Spinal cord (tissue), 10 donors: ENCODE results near the gene FOXP1. TPM values are rescaled to one million over a fixed set of nuclear protein-coding genes. Genes with fewer than 3 reads are reported as not detected.

Experiments used
- DNase-seq, 6 donors: peaks; one replicate each; pipeline versions ENCODE4 v3.0.0 to v3.0.0-alpha.2; 2013 to 2015; ENCODE audit warnings: low spot score in 6 of 6, low read depth in 4 of 6
- H3K27ac ChIP-seq: one replicate; pipeline ENCODE4 v1.5.1; 2013; ENCODE audit warnings: low read depth, low read length, control low read depth
- H3K27me3 ChIP-seq: one replicate; pipeline ENCODE4 v1.6.1; 2013; ENCODE audit warnings: low read length; ENCODE audit not compliant: control insufficient read depth, insufficient read depth
- H3K36me3 ChIP-seq: one replicate; pipeline ENCODE4 v1.6.1; 2013; ENCODE audit warnings: low read length; ENCODE audit not compliant: control insufficient read depth, insufficient read depth
- H3K4me1 ChIP-seq: one replicate; pipeline ENCODE4 v1.6.1; 2013; ENCODE audit warnings: low read length; ENCODE audit not compliant: control insufficient read depth, insufficient read depth
- H3K4me3 ChIP-seq: one replicate; pipeline ENCODE4 v1.5.1; 2013; ENCODE audit warnings: low read depth, low read length, control low read depth
- H3K9me3 ChIP-seq: one replicate; pipeline ENCODE4 v1.6.1; 2013; ENCODE audit warnings: low read length; ENCODE audit not compliant: control insufficient read depth, insufficient read depth
- WGBS: methylation state at CpG from one replicate; pipeline ENCODE4 v1.1.5; 2013; ENCODE audit warnings: missing lambda C conversion rate; ENCODE audit not compliant: insufficient coverage; 5-methylcytosine and 5-hydroxymethylcytosine counted together
- polyA plus RNA-seq, 2 donors: library from polyadenylated mRNA; unstranded; fragments of 120-200 nt; gene quantifications; one replicate each; pipeline ENCODE4 v1.2.1, GENCODE V29; 2013; ENCODE audit not compliant: insufficient read length in 2 of 2
- total RNA-seq, 2 donors: library from RNA; depleted of rRNA in 1 of 2; stranded (reverse); fragments of 120-200 nt in 1 of 2; fragments of >200 nt in 1 of 2; gene quantifications; one replicate each; pipeline versions ENCODE4 v1.2.3 to v1.2.4, GENCODE V29; 2013 to 2014
- donor health status: healthy.

Gene FOXP1
- total and polyA plus RNA-seq, 4 donors: 27.4 to 118 (median 66.1) TPM

DNA sequence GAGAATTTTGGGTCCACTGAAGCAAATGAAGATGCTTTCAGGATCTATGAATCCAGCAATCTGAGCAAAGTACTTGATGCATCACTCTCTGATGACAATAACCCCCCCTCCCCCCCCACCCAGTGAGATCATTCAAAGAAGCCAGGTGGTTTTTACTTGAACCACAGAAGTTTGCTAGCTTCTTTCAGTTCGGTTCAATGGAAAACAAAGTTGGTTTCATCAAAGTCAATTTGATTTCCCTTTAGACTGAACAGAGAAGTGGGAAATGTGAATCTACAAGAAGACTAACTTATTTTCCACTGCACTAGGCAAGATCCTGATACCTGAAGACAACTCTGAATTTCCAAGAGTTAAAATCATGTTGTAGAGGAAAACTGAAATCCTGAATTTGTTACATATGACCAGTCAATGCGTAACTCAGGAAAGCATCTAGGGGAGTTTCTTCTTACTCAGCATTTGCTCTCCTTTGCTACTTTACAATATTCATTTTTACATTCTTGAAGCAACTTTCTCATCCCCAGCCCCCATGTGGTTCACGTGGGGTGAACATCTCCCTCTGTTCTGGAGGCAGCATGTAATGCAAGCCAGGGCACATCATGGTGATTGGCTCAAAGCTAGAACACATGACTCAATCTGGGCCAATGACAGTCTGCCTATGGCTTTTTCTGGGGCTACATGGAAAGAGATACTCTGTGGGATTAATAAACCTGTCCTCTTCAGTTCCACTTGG lies 572.6 kb downstream of the FOXP1 start:
- no peaks in the 10 kb centered on the region for H3K4me1 ChIP-seq
- no peaks in the 10 kb centered on the region for H3K36me3 ChIP-seq
- H3K27me3 ChIP-seq: no peaks in the 10 kb centered on the region
- WGBS: no CpG with 5 or more reads among the region's 3 CpGs
- no peak overlapping the region for H3K27ac ChIP-seq
- DNase-seq: no peak
- H3K9me3 ChIP-seq: no peaks in the 10 kb centered on the region
- no peak overlapping the region for H3K4me3 ChIP-seq

DNA sequence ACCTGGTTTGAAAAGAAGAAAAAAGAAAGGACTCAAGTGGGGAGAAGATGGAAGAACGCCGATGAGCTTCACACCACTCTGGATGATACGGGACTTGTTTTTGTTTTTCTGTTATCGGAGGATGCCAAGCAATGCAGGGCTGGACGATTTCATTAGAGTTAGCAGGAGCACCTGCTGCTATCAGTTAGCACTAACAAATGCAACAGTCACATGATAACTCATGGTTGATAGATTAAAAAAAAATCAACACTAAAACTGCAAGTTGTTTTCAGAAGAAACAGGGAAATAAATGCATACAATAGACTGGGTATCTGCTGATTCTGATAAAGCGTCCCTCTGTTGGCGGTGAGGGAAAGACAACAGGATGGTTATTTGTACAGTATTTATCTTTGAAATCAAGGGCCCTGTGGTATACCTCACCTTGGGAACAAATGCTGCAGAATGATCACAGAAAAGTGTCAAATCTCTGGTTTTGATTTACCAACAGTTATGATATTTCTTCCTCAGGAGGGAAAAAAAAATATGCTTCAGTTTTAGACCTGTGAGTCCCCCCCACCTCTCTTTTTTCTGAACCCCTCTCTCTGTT lies 575.1 kb downstream of the FOXP1 start:
- no peaks in the 10 kb centered on the region for H3K27me3 ChIP-seq
- H3K36me3 ChIP-seq: no peaks in the 10 kb centered on the region
- H3K4me1 ChIP-seq: no peaks in the 10 kb centered on the region
- no peak for DNase-seq
- WGBS: 82% methylated on average over 4 of the region's 7 CpGs
- peak overlapping the region; percentile 12 for H3K27ac ChIP-seq
- no peaks in the 10 kb centered on the region for H3K9me3 ChIP-seq
- no peak overlapping the region for H3K4me3 ChIP-seq

DNA sequence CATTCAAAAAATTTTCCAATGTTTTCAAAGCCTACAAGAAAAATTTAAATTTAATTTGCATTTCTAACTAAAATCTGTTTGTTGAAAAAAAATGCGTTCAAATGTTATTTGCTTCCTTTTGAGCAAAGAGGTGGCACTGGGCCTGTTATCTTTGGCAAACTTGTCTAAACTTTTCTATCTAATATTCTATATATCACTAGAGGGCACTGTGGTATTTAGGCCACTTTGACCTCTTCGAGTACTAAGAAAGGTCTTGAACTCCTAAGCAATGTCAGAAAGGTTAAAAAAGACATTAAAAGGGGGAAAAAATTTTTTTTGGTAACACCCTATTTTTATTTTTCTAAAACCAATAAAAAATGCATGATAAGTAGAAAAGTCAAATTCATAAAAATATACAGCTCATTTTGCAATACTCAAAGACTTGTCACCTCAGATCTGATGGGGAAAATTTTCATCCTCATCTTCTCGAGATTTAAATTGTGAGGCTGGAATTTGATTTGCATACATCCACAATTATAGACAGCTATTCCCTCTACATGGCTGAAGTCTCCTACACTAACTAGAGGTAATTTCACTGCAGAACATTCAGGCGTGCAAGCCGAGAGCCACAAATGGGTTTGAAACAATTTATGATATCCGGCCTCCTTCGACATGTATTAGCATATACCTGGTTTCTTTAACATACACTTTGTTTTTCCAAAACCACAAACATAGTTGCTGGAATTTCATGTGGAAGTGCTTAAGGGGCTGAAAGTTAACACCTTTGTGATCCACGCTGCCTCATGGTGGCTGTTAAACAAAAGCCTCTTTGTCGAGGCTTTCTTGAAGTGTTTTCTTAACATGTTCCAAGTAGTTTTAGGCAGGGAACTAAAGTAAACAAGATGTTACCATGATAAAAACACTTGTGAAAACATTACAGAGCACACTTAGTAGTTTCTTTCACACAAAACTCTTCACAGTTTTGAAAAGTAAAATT lies 576.4 kb downstream of the FOXP1 start:
- Histone ChIP-seq H3K4me3 (no peak overlapping the region), H3K27me3 (no peaks in the 10 kb centered on the region), H3K9me3 (no peaks in the 10 kb centered on the region), H3K4me1 (no peaks in the 10 kb centered on the region), H3K36me3 (no peaks in the 10 kb centered on the region), H3K27ac (peak overlapping the region; percentile 20)
- DNase-seq: peak in 2 of 6 donors; percentile 65 to 70
- WGBS: 56% methylated on average over 4 of the region's 9 CpGs

DNA sequence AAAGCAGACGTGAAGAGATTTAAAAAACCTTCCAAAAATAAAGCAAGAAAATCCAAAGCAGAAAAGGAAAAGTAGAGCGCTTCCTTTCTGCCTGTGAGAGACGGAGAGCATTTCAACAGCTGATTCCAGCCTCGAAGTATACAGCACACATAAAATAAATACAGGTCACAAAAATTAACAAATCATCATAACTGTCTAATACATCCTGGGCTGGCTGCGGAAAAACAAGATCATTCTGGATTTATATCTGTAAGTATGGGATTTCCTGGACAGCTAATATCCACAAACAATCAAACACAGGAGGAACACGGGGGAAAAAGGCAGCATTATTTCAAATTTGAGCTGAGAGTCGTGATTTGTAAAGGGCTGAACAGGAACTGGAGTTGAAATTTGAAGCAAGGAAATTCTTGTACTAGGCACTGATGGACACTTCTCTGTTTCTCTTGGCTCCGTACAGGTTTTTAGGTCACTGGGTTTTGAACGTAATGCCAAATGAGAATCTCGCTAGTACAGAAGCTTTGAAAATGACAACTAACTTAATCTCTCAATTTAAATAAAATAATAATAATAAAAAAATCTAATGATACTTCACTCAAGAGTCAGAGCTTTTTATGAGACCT lies 577.7 kb downstream of the FOXP1 start:
- DNase-seq: peak in 2 of 6 donors; percentile 47 to 50
- no peaks in the 10 kb centered on the region for H3K27me3 ChIP-seq
- peak overlapping the region; percentile 9 for H3K4me3 ChIP-seq
- H3K36me3 ChIP-seq: no peaks in the 10 kb centered on the region
- H3K9me3 ChIP-seq: no peaks in the 10 kb centered on the region
- 46% methylated on average over 3 of the region's 10 CpGs for WGBS
- peak overlapping the region; percentile 68 for H3K27ac ChIP-seq
- no peaks in the 10 kb centered on the region for H3K4me1 ChIP-seq

DNA sequence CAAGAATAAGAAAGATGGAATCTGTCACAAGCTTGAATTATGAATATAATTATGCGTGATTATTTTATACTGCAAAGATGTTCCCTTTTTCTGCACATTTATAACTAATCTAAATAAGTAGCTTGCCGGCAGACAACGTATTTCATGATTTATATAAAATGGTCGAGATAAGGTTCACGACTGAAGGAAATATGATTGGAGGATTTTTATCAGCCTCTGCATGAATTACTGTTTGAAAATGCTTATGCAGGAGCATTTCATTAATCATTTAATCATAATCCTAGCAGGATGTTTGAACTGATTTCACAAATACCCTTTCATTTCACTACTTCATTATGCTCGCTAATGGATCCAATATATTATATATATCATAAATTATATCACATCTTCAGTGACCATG lies 580.0 kb downstream of the FOXP1 start:
- Histone ChIP-seq H3K9me3 (no peaks in the 10 kb centered on the region), H3K36me3 (no peaks in the 10 kb centered on the region), H3K27ac (no peak overlapping the region), H3K4me1 (no peaks in the 10 kb centered on the region), H3K4me3 (no peak overlapping the region), H3K27me3 (no peaks in the 10 kb centered on the region)
- DNase-seq: no peak
- no CpG with 5 or more reads among the region's 6 CpGs for WGBS

DNA sequence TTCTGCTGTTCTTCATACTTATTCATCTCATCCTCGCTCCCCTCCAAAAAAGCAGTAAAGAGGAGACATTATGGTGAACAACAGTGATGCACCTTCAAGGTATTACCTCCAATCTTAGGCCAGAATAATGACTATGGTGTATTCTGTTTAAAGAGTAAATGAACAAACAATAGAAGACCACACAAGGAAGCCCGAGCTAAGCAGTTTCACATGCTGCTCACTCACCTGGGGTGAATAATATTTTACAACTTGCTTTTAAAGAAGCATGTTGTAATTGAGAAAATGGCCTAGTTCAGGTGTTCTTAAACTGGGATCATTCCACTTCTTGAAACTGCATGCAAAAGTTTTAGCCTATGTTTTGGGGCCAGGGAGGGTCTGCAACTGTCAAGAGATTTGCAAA lies 581.2 kb downstream of the FOXP1 start:
- Histone ChIP-seq H3K9me3 (no peaks in the 10 kb centered on the region), H3K27me3 (no peaks in the 10 kb centered on the region), H3K4me1 (no peaks in the 10 kb centered on the region), H3K27ac (no peak overlapping the region), H3K4me3 (no peak overlapping the region), H3K36me3 (no peaks in the 10 kb centered on the region)
- WGBS: no CpG with 5 or more reads among the region's 2 CpGs
- DNase-seq: no peak

DNA sequence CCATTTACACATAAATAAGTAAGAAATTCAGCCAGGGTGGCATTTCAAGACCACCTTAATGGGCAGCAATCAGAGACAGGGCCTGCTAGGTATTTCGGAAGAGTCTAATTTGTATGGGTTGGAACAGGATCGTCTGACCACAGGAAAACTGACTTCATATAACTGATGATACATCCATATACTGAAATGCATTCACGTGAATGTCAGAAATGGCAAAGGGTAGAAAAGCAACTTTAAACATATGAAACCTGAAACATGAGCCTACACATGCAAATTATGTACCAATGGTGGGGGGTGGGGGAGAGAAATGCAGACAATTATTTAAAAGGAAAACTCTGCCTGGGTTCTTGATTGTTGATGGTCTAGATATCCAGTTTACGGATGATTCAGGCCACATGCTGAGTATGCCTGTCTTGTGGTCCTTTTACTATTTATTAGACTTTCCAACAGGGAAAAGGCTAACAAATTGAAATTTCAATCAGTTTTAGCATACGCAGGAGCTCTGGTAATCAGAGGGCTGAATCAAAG lies 582.2 kb downstream of the FOXP1 start:
- Histone ChIP-seq H3K4me1 (no peaks in the 10 kb centered on the region), H3K27ac (no peak overlapping the region)
- no CpG with 5 or more reads among the region's 5 CpGs for WGBS

DNA sequence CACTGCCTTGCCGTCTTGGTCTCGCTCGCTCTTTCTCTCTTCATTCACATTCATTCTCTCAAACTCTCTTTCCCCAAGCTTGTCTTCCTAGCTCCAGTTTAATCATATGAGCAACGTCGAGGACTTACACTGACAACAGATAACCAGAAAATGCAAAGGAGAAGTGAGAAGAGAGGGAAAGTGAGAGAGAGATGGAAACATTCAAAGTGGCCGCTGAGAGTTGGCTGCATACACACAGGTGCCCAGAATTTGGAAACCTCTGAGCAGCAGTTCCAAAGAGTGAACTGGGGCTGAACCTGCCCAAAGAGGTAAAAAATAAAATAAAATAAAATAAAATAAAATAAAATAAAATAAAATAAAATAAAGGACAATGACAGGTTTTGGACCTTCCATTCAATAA lies 583.0 kb downstream of the FOXP1 start:
- H3K27ac ChIP-seq: no peak overlapping the region
- DNase-seq: no peak

More for the DNA sequence above, 582.2 kb downstream of the FOXP1 start:
- H3K27me3 ChIP-seq: no peaks in the 10 kb centered on the region
- DNase-seq: no peak
- H3K9me3 ChIP-seq: no peaks in the 10 kb centered on the region
- H3K36me3 ChIP-seq: no peaks in the 10 kb centered on the region
- no peak overlapping the region for H3K4me3 ChIP-seq

DNA sequence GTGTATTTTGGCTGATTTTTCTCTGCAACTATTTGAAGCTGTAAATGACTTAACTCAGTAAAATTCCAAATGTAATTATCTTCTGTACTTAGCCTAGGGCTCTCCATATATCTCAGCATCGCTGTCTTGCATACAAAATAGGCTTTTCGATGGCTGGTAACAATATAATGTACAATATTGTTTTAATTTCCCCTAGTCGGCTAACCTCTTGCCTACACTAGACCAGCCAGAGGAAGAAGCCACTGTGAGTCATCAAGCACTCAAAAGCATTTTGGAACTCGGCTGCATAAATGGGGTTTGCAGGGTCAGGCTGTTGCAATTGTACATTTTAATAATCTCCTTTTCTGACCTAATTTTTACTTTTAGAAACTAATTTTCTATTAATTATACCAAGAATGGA lies 583.8 kb downstream of the FOXP1 start:
- no peak for DNase-seq
- no peaks in the 10 kb centered on the region for H3K27me3 ChIP-seq
- peaks cover 3% of the 10 kb centered on the region for H3K36me3 ChIP-seq
- WGBS: no CpG with 5 or more reads among the region's 4 CpGs
- H3K27ac ChIP-seq: no peak overlapping the region
- H3K9me3 ChIP-seq: no peaks in the 10 kb centered on the region
- no peak overlapping the region for H3K4me3 ChIP-seq
- no peaks in the 10 kb centered on the region for H3K4me1 ChIP-seq

More for the DNA sequence above, 583.0 kb downstream of the FOXP1 start:
- WGBS: 96% methylated on average over 3 of the region's 6 CpGs
- H3K36me3 ChIP-seq: peaks cover 3% of the 10 kb centered on the region
- no peaks in the 10 kb centered on the region for H3K4me1 ChIP-seq
- H3K9me3 ChIP-seq: no peaks in the 10 kb centered on the region
- H3K27me3 ChIP-seq: no peaks in the 10 kb centered on the region
- H3K4me3 ChIP-seq: no peak overlapping the region
